HG03432 (cell line): ENCODE results near the gene KDM3B.
"Not testable (repeated sequence)": the region's sequence is repeated elsewhere in the genome, so short reads cannot be mapped to it uniquely, and the experiment has no call there.

Source experiments
- ATAC-seq: cut with Tn5 transposase; IDR thresholded peaks from one replicate; pipeline ENCODE4 v1.9.1; 2021; ENCODE audit warnings: mild to moderate bottlenecking, moderate library complexity; ENCODE audit not compliant: unreplicated experiment

The KDM3B gene

DNA sequence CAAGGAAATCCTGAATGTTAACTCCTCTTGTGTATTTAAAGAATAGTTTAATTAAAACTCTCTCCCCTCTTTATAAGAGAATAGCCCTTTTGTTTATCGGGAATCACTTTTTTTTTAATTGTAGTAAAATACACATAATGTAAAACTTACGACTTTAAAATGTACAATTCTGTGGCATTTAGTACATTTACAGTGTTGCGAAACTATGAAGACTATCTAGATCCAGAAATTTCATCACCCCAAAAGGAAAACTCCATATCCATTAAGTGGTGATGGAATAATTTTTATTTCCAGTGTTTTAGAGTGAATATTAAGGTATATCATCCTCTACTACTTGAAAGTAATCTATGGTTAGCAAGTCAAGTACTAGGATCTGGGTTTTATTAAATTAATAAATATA, 36.8 kb downstream of the KDM3B start:
- no peak for ATAC-seq

DNA sequence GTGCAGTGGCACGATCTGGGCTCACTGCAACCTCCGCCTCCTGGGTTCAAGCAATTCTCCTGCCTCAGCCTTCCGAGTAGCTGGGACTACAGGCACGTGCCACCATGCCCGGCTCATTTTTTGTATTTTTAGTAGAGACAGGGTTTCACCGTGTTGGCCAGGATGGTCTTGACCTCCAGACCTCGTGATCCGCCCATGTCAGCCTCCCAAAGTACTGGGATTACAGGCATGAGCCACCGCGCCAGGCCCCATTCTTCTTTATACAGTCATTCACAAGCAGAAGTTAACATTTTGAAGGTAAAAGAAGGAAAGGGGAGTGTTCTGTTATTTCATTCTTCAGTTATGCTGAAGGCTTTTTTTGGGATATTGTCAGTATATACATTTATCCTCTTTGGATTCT, 37.4 kb downstream of the KDM3B start:
- not testable (repeated sequence) for ATAC-seq

DNA sequence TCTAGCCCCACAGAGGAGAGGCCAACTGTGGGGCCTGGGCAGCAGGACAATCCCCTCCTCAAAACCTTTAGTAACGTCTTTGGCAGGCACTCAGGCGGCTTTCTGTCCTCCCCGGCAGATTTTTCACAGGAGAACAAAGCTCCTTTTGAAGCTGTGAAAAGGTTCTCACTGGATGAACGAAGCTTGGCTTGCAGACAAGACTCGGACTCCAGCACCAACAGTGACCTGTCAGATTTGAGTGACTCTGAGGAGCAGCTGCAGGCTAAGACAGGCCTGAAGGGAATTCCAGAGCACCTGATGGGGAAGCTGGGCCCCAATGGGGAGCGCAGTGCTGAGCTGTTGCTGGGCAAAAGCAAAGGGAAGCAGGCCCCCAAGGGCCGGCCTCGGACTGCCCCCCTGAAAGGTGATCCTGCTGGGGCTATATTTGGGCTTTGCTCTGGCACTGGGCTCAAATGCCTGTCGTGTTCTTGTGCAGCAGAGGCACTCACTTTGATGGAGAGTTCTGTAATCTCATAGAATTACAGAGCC, 39.4 kb downstream of the KDM3B start:
- ATAC-seq = no peak

DNA sequence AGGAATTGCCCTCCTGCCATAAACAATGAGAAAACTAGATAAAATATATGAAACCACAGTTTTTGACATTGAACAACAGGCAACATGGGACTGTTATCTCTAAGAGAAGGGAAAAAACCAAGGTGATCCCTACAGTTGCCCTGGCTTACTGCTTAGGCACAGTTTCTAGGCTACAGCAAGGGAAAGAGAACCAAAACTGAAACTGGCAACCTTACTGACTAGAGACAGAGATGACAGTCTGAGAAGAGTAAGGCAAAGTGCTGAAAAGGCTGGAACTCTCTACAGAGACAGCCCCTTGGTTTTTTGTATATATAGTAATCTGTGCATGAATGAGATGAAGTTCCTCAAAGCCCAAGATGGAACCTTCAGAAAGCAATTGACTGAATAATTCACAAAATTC, 50.2 kb downstream of the KDM3B start:
- ATAC-seq = peak; percentile 60

DNA sequence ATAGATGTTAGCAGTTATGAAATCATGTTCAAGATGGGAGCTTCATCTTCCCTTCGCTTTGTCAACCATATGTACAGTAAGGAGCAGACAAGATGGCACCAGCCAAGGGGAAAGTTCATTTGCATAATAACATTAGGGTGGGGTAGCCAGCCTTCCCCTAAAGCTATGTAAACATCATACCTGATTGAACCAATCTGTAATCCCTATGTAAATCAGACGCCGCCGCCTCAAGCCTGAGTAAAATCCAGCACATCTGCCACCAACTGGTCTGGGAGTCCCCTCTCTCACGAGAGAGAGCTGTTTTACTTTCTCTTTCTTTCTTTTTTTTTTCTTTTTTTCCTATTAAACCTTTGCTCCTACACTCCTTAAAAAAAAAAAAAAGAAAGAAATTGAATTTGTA, 55.5 kb downstream of the KDM3B start:
- peak; percentile 94 for ATAC-seq

DNA sequence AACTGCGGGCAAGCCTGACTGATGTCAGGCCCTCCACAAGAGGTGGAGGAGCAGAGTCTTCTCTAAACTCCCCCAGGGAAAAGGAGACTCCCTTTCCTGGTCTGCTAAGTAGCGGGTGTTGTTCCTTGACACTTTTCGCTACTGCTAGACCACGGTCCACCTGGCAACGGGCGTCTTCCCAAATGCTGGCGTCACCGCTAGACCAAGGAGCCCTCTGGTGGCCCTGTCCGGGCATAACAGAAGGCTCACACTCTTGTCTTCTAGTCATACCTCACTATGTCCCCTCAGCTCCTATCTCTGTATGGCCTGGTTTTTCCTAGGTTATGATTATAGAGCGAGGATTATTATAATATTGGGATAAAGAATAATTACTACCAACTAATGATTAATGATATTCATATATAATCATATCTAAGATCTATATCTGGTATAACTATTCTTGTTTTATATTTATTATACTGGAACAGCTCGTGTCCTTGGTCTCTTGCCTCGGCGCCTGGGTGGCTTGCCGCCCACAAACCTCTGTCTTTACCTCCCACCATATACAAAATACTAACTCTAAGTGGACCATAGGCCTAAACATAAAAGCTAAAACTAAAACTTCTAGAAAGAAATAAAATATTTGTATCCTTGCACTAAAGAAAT, 58.6 kb downstream of the KDM3B start:
- ATAC-seq = not testable (repeated sequence)

DNA sequence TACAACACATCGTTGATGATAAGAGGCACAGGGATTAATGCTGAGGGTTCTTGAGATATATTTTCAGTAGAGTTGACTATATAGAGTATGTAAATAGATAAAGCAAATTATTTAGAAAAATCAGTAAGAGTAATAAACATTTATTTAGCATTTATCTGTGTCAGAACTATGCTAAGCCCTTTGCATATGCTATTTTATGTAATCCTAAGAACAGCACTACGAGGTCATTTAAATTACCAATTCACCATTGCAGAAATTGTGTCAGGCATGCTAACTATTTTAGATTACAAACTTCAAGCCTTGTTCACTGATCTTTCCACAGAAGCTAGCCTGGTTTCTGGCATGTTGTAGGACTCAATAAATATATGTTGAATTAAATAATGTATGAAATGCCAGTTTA, 66.0 kb downstream of the KDM3B start:
- ATAC-seq = no peak

DNA sequence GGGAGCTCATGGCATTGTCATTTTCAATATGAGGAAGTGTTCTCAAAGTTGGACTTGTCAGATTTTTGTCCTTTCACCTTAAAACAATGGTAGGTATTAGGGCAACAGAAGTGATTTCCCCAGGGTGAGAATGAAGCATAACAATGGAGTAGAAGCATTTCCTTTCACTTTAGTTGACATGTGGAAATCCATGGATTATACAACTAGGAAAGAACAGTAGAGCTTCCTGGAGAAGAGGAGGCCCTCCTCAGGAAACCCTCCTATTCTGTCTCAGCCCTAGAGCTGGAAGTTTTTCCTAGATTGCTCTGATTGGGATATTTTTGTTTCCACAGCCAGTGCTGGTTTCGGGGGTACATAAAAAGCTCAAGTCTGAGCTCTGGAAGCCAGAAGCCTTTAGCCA, 72.6 kb downstream of the KDM3B start:
- ATAC-seq = no peak

DNA sequence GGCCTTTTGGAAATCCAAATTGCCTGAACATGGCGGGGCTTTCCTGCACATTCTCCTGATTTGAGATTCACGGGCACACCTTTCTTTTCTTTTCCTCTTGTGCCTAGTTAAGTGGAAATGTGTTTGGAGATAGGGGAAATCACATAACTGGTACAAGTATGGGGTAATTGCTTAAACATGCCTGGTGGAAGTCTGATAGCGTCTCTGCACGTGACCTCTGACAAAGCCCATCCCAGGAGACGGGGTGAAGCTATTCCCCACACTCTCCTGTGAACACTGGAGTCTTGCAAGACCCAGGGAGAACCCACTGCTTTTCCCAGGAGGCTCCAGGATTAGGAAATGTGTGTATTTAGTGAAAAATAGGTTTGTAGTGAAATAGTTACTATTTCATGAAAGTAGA, 83.5 kb downstream of the KDM3B start:
- ATAC-seq = no peak

DNA sequence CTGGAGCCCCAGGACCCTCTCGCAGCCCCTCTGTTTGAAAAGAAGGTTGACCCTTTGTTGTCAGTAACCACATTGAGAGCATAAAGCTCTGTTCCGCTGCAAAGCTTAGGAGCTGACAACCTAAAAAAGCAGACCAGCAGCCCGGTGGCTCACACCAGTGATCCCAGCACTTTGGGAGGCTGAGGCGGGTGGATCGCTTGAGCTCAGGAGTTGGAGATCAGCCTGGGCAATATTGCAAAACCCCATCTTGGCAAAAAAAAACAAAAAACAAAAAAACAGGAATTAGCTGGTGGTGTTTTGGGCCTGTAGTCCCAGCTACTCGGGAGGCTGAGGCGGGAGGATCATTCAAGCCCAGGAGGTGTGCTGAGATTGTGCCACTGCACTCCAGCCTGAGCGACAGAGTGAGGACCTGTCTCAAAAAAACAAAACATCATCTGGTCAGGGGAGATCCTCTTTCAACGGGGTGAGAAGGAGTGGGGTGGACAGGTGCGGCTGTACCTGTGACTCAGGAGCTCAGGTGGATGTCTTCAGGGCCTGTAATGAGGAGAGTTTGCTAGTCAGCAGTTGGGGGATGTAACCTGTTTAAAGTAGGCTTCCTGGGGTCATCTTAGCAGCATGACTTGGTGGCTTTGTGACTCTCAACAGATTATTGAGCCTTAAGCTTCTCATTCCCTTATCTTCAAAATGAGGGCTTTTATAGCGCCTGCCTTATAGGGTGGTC, 85.7 kb downstream of the KDM3B start:
- ATAC-seq = no peak

DNA sequence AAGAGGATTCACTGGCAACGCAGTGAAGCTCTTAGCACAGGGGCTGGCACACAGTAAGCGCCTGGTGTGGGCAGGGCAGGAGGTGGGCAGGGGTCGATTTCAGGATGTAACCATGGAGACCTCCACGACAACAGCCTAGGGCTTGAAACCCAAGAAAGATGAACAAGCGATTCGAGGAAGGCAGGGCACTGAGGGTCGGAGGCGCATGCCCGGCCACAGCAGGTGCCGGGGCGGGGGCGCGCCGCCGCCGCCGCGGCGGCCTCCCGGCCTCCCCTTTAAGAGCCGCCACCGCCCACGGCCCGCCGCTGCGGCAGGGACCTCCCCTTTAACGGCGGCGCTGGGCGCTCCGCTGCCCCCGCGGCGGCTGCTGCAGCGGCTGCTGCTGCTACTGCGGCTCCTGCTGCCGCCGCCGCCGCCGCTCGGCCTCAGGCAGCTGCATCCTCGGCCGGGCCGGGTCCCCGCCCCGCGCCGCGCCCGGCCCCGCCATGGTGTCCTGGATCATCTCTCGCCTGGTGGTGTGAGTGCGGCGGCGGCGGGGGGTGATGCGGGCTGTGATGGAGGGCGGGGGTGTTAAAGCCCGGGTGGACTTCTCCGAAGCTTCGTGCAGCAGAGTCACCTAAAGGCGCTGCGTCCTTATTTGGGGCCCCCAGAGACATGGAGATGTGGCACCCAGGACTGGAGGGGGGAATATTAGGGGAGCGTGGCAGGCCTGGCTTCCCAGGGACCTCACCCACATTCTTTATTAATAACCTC, 86.4 kb downstream of the KDM3B start, which contains the start of gene REEP2:
TSS of gene REEP2 (plus strand) at position 334 of the 753 bp plus-strand sequence. CDS start at position 486, 152 bp downstream.
- peak; percentile 78 for ATAC-seq

DNA sequence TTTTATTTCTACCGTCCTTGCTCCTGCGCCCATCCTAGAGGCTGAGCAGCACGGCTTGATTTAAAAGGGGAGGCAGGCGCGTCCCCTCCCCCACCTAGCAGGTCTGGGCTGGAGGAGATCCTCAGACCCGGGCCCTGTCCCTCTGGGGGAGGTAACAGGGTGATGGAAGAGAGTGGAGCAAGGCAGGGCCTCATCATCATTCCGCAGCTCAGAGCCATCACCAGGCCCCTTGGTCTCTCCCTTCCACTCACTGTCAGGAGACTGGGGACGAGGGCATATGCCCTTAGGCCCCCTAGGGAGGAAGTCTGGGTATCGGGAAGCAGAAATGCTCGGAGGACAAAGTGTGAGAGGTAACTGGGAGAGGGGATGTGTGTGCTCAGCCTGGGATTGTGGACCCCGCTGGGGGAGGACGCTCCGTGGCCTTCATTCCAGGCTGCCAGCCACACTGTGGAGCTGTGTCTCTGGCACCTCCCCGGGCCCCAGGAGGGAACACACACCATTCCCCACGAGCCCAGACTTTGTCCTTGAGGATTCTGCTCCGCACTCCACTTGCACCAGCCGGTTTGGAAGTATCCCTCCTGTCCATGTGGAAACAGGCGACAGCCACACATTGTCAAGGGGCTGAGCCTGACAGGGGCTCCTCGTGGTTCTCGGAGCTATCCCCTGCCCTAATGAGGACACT, 87.1 kb downstream of the KDM3B start:
- ATAC-seq = no peak

DNA sequence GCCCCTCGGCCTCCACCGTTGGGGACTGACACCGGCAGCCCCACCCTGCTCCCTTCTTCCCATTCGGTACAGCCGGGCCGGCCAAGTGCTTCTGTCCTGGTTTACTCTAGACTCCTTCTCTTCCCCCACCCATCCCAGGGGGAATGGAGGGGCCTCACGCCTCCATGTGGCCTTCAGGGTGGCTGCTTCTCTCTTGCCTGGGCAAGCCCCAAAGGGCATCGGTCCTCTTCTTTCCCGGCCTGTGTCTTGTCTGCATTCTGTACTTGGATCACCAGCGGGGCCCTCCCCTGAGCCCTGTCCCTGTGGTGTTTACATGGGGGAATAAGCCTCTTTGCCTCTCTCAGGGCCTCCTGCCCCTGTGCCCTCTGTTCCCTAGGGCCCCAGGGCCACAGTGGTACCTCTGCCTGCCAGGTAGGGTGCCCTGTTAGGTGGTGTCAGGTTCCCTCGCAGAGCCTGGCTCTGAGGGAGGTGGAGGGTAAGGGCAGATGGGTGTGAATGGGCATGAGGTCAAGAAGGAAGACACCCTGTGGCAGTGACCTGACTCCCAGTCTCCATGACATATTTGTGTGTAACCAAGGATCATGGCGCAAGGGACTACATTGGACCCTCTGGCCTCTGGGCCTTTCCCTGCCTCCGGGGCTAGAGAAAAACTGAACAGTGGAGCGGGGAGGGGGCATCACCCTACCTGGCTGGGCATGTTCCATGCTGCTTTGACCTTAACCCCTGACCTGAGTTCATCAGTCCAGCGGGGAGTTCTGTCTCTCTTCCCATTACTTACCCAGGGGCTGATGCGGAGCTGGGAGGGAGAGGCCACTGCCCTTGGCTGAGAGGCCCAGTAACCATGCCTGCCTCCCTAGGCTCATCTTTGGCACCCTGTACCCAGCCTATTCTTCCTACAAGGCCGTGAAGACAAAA, 87.9 kb downstream of the KDM3B start:
- ATAC-seq = no peak

DNA sequence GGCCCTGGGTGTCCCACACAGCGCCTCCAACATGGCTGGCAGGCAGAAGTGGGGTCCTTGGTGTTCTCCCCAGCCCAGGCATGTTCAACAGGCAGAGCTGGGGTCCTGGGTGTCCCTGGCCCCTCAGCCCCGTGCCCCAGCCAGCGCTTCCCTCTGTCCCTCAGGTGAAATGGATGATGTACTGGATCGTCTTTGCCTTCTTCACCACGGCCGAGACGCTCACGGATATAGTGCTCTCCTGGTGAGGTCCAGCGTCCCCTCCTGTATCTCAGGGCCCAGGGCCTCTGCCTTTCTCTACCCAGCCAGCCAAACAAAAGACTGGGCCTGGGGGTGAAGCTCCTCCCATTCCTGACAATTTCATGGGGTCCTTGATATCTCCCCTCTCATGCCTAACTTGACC, 88.7 kb downstream of the KDM3B start:
- ATAC-seq = no peak

DNA sequence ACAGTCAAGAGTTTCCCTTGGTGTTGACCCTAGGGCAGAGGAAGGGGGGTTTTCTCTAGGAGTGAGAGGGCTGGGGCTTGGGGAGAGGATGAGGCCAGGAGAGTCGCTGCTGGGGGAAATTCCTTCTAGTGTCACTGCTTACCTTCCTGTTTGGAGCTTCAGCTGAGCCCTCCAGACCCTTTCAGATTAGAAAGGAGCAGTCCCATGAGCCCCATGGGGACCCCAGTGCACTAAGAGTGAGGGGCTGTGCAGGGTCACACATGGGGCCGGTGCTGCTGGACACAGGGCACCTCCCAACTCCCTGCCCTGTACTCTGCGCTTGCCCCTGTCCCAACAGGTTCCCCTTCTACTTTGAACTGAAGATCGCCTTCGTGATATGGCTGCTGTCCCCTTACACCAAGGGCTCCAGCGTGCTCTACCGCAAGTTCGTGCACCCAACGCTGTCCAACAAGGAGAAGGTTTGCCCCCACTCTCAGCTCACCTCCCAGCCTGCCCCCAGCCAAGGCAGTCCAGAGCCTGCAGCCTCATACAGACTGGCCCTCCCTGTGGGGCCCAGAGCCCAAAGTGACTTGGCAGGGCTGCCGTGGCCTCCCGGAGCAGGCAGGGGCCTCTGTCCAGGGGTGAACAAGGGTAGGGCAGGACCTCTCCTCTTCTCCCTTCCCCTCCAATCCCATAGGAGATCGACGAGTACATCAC, 91.7 kb downstream of the KDM3B start:
- ATAC-seq = no peak

DNA sequence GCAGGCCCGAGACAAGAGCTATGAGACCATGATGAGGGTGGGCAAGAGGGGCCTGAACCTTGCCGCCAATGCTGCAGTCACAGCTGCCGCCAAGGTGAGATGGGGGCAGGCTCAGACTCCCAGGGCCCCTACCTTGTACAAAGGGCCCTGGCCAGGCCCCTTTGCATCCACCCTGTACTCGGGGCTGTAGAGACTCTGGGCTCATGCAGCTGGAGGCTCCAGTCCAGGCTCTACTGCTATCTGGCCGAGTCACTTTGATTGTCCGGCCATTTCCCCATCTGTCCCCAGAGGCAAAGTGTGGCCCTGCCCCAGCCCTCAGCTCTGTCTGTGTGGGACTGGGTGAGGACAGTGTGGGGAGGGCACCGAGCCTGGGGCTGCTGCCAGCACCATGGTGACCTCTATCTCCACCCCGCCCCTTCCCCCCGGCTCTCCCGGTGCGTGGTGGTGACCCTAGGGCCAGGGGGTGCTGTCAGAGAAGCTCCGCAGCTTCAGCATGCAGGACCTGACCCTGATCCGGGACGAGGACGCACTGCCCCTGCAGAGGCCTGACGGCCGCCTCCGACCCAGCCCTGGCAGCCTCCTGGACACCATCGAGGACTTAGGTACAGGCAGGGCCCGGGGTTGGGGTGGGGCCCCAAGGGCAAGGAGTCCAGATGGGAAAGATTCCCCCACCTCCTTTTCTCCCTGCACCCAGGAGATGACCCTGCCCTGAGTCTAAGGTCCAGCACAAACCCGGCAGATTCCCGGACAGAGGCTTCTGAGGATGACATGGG, 92.5 kb downstream of the KDM3B start:
- no peak for ATAC-seq

DNA sequence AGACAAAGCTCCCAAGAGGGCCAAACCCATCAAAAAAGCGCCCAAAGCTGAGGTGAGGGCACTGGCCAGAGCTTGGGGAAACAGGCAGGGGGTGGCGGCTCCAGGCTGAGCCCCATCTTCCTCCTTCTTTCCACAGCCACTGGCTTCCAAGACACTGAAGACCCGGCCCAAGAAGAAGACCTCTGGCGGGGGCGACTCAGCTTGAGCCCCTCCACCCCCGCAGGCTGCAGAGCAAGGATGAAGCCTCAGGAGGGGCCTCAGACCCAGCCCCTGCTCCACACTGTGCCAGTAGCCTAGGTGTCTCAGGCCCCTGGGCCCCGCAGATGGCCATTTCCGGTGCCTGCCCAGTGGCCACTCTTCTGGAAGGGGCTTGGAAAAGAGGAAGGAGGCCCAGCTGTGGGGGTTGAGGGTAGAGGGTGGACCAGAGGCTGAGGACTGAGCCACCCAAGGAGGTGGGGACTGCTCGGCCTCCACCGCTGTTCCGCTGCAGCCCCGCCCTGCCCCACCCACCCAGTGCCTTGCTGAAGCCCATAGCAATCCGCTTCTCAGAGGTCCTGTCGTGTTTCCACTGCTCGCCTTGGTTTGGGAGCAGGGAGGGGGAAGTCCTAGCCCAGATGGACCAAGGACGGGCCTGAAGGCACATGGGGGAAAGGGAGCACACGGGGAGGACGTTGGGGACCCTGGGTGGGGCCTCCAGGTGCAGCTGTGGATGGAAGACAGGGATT, 93.2 kb downstream of the KDM3B start:
- ATAC-seq = no peak

DNA sequence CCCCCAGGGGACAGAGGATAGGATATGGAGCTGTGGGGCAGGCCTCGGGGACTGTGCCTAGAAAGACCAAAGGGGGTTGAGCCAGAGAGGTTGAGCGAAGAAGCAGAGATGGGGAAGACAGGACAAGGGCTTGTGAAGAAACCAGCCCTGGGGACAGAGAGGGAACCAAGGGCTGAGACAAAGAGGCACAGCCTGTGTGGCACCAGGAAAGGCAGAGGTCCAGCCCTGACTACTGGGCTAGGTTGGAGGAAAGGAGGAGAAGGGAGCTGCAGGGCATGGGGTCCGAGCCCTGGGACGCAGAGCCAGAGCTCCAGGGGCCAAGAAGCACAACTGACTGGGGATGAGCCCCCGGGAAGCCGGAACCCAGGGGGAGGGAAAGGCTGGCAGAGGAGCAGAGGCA, 95.6 kb downstream of the KDM3B start:
- no peak for ATAC-seq
